Upper lobe of left lung (tissue), 4 donors: ENCODE results near the gene ACTN4.
"Not testable (repeated sequence)": the region's sequence is repeated elsewhere in the genome, so short reads cannot be mapped to it uniquely, and the experiment has no call there.

Experiments used
- POLR2A ChIP-seq, 4 donors: fragments of 450-650 bp; IDR thresholded peaks; one replicate each; pipeline ENCODE4 v1.5.1; 2016 to 2017; ENCODE audit warnings: antibody characterized with exemption in 4 of 4, mild to moderate bottlenecking in 2 of 4
- TF ChIP-seq, protein P1 (sequence below), 6 experiments: fragments of 450-650 bp in 4 of 6; fragments of 200-600 bp in 2 of 6; sonication (generic) in 2 of 6; IDR thresholded peaks; one replicate each; pipeline ENCODE4 v1.5.1; 2016 to 2019; ENCODE audit warnings: antibody characterized with exemption in 6 of 6

GRCh38 chr19:38761884-38762389 lies 114.5 kb downstream of the ACTN4 start:
- TF ChIP-seq, protein P1, sequence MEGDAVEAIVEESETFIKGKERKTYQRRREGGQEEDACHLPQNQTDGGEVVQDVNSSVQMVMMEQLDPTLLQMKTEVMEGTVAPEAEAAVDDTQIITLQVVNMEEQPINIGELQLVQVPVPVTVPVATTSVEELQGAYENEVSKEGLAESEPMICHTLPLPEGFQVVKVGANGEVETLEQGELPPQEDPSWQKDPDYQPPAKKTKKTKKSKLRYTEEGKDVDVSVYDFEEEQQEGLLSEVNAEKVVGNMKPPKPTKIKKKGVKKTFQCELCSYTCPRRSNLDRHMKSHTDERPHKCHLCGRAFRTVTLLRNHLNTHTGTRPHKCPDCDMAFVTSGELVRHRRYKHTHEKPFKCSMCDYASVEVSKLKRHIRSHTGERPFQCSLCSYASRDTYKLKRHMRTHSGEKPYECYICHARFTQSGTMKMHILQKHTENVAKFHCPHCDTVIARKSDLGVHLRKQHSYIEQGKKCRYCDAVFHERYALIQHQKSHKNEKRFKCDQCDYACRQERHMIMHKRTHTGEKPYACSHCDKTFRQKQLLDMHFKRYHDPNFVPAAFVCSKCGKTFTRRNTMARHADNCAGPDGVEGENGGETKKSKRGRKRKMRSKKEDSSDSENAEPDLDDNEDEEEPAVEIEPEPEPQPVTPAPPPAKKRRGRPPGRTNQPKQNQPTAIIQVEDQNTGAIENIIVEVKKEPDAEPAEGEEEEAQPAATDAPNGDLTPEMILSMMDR (IDR thresholded peaks at IDR 0.05), result not testable (repeated sequence)
- not testable (repeated sequence) for TF ChIP-seq POLR2A (IDR thresholded peaks at IDR 0.05)
